Stimulated activated naive CD4-positive, alpha-beta T cell treated with Interleukin-2 at 50 U/mL for 16 hours (primary cell): ENCODE measurements around the gene HOXB8.

Experiments
- DNase-seq: peaks from one replicate; lab custom pipeline; 2025; lab: John Stamatoyannopoulos, UW

HOXB8 gene

GRCh38 chr17:48567646-48568354 lies 47.3 kb downstream of the HOXB8 start:
- DNase-seq = no peak

DNA sequence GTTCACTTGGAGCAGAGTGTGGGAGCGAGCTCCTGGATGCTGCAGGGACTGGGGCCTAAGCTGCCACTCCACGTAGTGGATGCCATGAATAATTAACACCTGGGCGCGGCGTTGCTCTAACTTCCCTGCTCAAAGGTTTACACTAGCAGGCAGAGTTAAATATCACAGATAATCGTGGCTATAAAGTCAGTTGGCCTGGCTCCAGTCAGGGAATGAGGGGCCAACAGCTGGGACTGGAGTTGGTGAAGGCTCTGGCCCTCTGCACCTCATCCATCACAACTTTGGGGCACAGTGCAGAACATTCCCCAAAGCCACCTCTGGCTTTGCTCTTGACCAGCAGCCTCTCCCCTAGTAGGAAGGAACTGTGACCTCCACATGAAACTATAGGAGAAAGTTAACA lies 47.9 kb downstream of the HOXB8 start:
- no peak for DNase-seq

- no peak for DNase-seq
Measured at GRCh38 chr17:48566717-48567116, 48.4 kb downstream of the HOXB8 start.

- no peak for DNase-seq
Measured at GRCh38 chr17:48565925-48566710, 49.0 kb downstream of the HOXB8 start.

DNA sequence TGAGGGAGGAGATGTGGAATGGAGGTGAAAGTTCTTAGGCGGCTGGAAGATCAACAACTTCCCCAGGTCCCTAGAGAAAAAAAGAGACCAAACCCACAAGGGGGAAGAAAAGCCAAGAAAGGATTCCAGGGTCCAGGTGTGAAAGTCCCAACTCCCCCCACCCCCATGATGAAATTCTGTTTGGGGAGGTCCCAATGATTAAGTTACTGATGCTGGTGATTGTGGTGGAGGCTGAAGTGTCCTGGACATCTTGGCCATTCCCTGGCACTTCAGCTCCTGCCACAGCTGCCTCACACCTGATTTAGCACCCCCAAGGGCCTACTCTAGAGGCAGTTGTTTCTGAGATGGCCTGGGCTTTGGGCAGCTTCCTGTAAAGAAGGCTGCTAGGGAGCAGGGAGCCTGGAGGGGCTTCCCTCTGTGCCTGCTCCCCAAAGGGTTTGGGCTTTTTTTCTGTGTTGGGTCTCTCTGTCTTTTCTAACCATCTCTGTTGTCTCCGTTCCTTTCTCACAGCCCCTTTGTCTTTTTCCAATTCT lies 50.0 kb downstream of the HOXB8 start:
- no peak for DNase-seq

GRCh38 chr17:48564188-48565021 lies 50.7 kb downstream of the HOXB8 start:
- DNase-seq = no peak

- DNase-seq = no peak
Measured at GRCh38 chr17:48563867-48564187, 51.3 kb downstream of the HOXB8 start.

DNA sequence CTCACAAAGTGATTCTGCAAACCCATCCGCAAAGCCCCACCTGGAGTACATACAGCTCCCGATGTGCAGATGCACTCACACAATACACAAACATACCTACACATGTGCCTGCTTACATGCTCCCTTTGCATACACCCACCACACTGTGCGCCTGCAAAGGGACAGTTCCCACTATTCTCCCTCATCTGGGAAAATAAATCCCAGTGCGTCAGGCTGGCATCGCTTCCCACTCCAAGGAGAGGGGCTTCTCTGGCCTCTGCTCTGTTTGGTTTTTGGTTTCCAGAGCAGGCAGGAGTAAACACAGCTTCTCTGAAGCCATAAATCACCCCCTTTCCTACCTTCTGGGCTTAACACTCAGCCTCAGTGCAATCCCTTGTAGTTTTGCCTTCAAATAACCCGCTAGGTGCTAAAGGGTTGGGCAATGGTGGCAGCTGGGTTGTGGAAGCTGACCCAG lies 51.7 kb downstream of the HOXB8 start:
- DNase-seq = no peak

DNA sequence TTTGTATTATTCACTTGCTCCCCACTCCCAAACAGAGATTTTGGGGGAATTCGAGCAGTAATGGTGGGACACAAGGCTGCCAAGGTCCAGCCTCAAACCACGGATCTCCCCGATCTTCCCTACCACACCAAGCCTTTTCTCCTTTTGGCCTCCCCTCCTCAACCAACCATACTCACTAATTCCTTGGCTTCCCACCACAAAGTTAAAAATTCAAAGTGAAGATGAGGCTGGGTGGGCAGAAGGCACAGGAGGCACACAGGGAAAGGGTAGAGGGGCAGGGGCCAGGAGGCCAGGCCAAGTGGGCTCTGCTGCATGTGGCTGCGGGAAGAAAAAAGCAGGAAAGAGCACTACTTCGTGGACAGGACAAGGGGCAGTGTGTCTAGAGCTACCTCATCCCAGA lies 52.2 kb downstream of the HOXB8 start:
- DNase-seq = no peak
